Loucy (cell line): ENCODE measurements around the gene CHMP4B.

ENCODE experiments used
- H2AFZ ChIP-seq: fragments of 200-600 bp; sonication (generic); 2 replicates; pipeline ENCODE4 v1.6.0; 2016; ENCODE audit warnings: antibody characterized with exemption, mild to moderate bottlenecking, low read length, moderate library complexity
- H3F3A ChIP-seq: fragments of 200-600 bp; 2 replicates; pipeline ENCODE4 v1.6.0; 2016; ENCODE audit warnings: antibody characterized with exemption, low read depth, mild to moderate bottlenecking
- H3K27me3 ChIP-seq: fragments of 200-600 bp; sonication (generic); 2 replicates; pipeline ENCODE4 v1.6.1; 2014; ENCODE audit warnings: low read length, mild to moderate bottlenecking; ENCODE audit not compliant: insufficient read depth, poor library complexity, severe bottlenecking
- H3K36me3 ChIP-seq: fragments of 200-600 bp; sonication (generic); 2 replicates; pipeline ENCODE4 v1.6.1; 2016; ENCODE audit warnings: low read length; ENCODE audit not compliant: insufficient read depth
- H3K4me1 ChIP-seq: fragments of 200-600 bp; sonication (generic); 2 replicates; pipeline ENCODE4 v1.5.1; 2014; ENCODE audit warnings: low read length, mild to moderate bottlenecking; ENCODE audit not compliant: insufficient read depth, poor library complexity, severe bottlenecking
- H3K4me2 ChIP-seq: fragments of 200-600 bp; sonication (generic); 2 replicates; pipeline ENCODE4 v1.6.0; 2014; ENCODE audit warnings: antibody characterized with exemption, low read length, low read depth, mild to moderate bottlenecking; ENCODE audit not compliant: poor library complexity, severe bottlenecking
- H3K4me3 ChIP-seq: fragments of 200-600 bp; sonication (generic); 2 replicates; pipeline ENCODE4 v1.5.1; 2014; ENCODE audit warnings: low read length, mild to moderate bottlenecking, mixed read lengths; ENCODE audit not compliant: poor library complexity, severe bottlenecking
- H3K79me2 ChIP-seq: fragments of 200-600 bp; sonication (generic); 2 replicates; pipeline ENCODE4 v1.6.1; 2014; ENCODE audit warnings: low read length; ENCODE audit not compliant: insufficient read depth
- H3K9ac ChIP-seq: fragments of 200-600 bp; sonication (generic); 2 replicates; pipeline ENCODE4 v1.6.0; 2014; ENCODE audit warnings: mild to moderate bottlenecking, low read depth, low read length, moderate library complexity; ENCODE audit not compliant: poor library complexity, severe bottlenecking
- H3K9me2 ChIP-seq: fragments of 200-600 bp; sonication (generic); replicated peaks from 2 replicates; pipeline ENCODE4 v1.6.1; 2016; ENCODE audit warnings: low read depth, low read length, mixed read lengths
- H3K9me3 ChIP-seq: fragments of 200-600 bp; sonication (generic); 2 replicates; pipeline ENCODE4 v1.6.1; 2014; ENCODE audit warnings: mild to moderate bottlenecking, antibody characterized with exemption, low read length, low read depth; ENCODE audit not compliant: insufficient read depth
- H4K20me1 ChIP-seq: fragments of 200-600 bp; sonication (generic); 2 replicates; pipeline ENCODE4 v1.6.0; 2014; ENCODE audit warnings: antibody characterized with exemption, low read length, mild to moderate bottlenecking; ENCODE audit not compliant: insufficient read depth, poor library complexity, severe bottlenecking
- EZH2phosphoT487 ChIP-seq: fragments of 200-600 bp; IDR thresholded peaks from 2 replicates; pipeline ENCODE4 v1.6.1; 2018; ENCODE audit warnings: antibody characterized with exemption, mild to moderate bottlenecking, moderate library complexity, borderline replicate concordance
- TF ChIP-seq, protein P1 (sequence below): fragments of 200-600 bp; sonication (generic); conservative IDR thresholded peaks from 2 replicates; pipeline ENCODE4 v1.5.1; 2014; ENCODE audit warnings: mild to moderate bottlenecking, antibody characterized with exemption, low read length

The CHMP4B gene

DNA sequence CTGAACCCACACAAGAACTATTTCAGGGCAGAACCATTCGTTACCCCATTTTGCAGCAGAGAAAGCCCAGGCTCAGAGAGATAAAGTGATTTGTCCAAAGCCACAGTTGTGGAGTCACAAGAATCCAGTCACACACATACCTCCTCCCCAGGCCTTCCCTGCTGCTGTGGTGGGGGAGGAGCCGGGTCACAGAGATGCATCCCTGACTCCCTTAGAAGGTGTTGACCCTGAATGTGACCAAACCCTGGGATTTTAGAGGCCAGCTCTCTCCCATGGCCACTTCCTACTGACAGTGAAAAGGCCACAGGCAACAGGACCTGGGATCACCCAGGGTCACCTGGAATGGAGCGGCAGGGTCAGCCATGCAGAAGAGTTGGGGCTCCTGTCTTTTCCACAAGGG, 48.6 kb downstream of the CHMP4B start:
- Histone ChIP-seq H3F3A (no peaks in the 10 kb centered on the region), H4K20me1 (no peaks in the 10 kb centered on the region), H3K4me2 (peak overlapping the region; percentile 71), H3K36me3 (peaks cover 19% of the 10 kb centered on the region; the same call in 1 of the 2 replicates), H3K9ac (peak overlapping the region; percentile 45), H3K4me3 (peak overlapping the region; percentile 48), H3K79me2 (no peaks in the 10 kb centered on the region), H3K9me3 (no peaks in the 10 kb centered on the region), H3K4me1 (peaks cover 28% of the 10 kb centered on the region), H3K9me2 (no peaks in the 10 kb centered on the region), H2AFZ (no peak overlapping the region), H3K27me3 (no peaks in the 10 kb centered on the region)
- TF ChIP-seq, protein P1, sequence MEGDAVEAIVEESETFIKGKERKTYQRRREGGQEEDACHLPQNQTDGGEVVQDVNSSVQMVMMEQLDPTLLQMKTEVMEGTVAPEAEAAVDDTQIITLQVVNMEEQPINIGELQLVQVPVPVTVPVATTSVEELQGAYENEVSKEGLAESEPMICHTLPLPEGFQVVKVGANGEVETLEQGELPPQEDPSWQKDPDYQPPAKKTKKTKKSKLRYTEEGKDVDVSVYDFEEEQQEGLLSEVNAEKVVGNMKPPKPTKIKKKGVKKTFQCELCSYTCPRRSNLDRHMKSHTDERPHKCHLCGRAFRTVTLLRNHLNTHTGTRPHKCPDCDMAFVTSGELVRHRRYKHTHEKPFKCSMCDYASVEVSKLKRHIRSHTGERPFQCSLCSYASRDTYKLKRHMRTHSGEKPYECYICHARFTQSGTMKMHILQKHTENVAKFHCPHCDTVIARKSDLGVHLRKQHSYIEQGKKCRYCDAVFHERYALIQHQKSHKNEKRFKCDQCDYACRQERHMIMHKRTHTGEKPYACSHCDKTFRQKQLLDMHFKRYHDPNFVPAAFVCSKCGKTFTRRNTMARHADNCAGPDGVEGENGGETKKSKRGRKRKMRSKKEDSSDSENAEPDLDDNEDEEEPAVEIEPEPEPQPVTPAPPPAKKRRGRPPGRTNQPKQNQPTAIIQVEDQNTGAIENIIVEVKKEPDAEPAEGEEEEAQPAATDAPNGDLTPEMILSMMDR = no peak
- no peak for TF ChIP-seq EZH2phosphoT487

DNA sequence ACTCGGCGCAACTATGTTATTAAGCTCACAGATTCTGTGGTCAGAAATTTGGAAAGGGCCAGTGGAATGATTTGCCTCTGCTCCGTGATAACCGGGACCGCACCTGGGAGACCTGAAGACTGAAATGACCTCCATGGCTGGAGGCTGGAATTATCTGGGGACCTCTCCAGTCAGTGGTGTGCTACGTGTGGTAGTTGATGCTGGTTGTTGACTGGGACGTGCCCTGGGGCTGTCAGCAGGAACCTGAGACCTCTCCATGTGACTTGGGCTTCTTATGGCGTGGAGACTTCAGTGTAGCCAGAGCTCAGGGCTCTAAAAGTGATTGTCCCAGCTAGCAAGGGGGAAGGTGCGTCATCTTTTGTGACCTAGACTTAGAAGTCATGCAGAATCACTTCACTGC, 50.3 kb downstream of the CHMP4B start:
- Histone ChIP-seq H4K20me1 (no peaks in the 10 kb centered on the region), H3K9me2 (no peaks in the 10 kb centered on the region), H3K4me3 (no peak overlapping the region), H2AFZ (no peak overlapping the region), H3F3A (no peaks in the 10 kb centered on the region), H3K4me2 (no peak overlapping the region), H3K9ac (no peak overlapping the region), H3K4me1 (peaks cover 28% of the 10 kb centered on the region), H3K27me3 (no peaks in the 10 kb centered on the region), H3K9me3 (no peaks in the 10 kb centered on the region), H3K79me2 (no peaks in the 10 kb centered on the region), H3K36me3 (peaks cover 4% of the 10 kb centered on the region; the same call in 1 of the 2 replicates)
- TF ChIP-seq, protein P1 = no peak
- TF ChIP-seq EZH2phosphoT487 = no peak

DNA sequence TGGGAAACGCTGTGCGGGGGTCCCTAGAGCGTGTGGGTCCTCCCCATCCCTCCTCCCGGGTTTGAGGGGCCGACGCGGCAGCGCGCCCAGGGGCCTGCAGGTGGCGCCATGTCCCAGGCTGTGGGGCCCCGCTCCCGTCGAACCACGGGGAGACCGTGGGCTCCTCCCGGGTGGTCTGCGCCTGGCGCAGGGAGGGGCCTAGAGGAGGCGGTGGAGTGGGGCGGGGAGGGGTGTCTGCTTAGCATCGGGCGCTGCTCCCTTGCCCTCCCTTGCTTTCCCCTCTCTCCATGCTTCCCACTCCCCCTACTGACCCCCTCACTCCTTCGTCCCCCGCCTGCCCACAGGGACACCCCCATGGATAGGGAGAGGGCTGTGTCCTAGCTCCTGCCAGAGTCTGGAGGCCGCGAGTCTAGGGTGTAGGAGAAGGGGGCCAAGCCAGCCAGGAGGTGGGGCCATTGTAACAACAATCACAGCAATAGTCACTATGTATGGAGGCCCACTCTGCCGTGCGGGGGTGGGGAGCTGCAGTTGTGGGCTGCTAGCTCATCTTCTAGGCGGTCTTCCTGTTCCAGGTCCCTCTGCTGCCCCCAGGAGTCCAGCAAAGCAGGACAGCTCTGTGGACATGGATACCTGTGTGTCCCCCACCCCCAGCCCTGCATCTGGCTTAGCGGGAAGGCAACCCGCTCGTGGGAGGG, 51.7 kb downstream of the CHMP4B start:
- H3K36me3 ChIP-seq = no peaks in the 10 kb centered on the region
- no peaks in the 10 kb centered on the region for H3K79me2 ChIP-seq
- no peaks in the 10 kb centered on the region for H3F3A ChIP-seq
- H2AFZ ChIP-seq = no peak overlapping the region
- H3K9ac ChIP-seq = no peak overlapping the region
- H3K4me3 ChIP-seq = no peak overlapping the region
- TF ChIP-seq EZH2phosphoT487 = no peak
- TF ChIP-seq, protein P1 = peak; percentile 75
- no peaks in the 10 kb centered on the region for H3K9me3 ChIP-seq
- H3K4me1 ChIP-seq = peaks cover 22% of the 10 kb centered on the region
- no peaks in the 10 kb centered on the region for H4K20me1 ChIP-seq
- H3K9me2 ChIP-seq = no peaks in the 10 kb centered on the region
- H3K4me2 ChIP-seq = no peak overlapping the region
- no peaks in the 10 kb centered on the region for H3K27me3 ChIP-seq
